ENCODE data around the gene TPRN. TPM values are rescaled to one million over a fixed set of nuclear protein-coding genes. Genes with fewer than 3 reads are reported as not detected.

Gene TPRN
- total RNA-seq, 1 donor from 2014 or later, result 20.7 TPM

DNA sequence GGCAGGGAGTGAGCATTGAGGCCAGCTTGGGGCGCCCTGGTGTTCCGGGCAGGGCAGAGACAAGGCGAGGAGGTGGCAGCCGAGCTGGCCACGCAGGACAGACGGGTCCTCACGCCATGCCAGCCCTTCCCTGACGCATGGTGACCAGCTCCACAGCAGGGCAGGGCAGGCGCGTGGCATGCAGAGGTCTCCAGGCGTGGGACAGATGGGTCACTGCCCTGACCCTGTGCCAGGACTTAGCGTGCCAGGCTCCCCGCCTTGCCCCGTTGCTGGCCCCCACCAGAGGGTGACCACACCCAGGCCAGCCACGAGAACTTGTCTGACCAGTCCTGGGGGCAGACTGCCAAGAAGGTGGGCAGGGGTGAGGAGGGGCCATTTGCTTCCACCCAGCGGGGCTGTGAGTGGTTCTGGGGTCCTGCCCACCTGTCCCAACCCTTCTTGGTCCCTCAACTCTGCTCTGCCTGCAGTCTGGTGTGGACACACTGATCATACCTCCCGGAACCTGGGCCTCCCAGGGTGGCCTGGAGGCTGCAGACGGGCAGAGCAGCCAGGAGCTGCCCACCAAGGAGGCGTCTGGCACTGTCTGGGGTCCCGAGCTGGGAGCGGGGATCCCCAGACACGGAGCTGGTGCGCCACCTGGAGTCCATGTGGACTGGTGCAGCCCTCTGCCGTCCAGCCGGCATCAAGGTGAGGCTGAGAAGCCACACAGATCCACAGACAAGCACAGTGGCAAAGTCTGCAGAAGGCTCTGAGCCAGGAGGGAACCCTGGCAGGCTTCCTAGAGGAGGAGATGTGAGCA, 26.7 kb upstream of the TPRN start, which contains the start of gene RNF224:
RNF224 (plus strand) TSS at position 449 of the 799 bp plus-strand sequence. CDS start 834 bp downstream, outside the sequence.
- Mint-ChIP-seq H3K27me3 (no peaks in the 10 kb centered on the region), H3K9me3 (ENCODE audit: low read depth) (no peaks in the 10 kb centered on the region), H3K36me3 (ENCODE audit: insufficient read depth) (no peaks in the 10 kb centered on the region), H3K4me3 (ENCODE audit: low read depth) (peak within 1 kb of the TSS; percentile 51), H3K4me1 (ENCODE audit: low read depth) (peaks cover 9% of the 10 kb centered on the region), H3K27ac (peak within 1 kb of the TSS; percentile 89)
- DNase-seq (ENCODE audit: low spot score, unreplicated experiment), result peak; percentile 80
- TF ChIP-seq, protein P1, sequence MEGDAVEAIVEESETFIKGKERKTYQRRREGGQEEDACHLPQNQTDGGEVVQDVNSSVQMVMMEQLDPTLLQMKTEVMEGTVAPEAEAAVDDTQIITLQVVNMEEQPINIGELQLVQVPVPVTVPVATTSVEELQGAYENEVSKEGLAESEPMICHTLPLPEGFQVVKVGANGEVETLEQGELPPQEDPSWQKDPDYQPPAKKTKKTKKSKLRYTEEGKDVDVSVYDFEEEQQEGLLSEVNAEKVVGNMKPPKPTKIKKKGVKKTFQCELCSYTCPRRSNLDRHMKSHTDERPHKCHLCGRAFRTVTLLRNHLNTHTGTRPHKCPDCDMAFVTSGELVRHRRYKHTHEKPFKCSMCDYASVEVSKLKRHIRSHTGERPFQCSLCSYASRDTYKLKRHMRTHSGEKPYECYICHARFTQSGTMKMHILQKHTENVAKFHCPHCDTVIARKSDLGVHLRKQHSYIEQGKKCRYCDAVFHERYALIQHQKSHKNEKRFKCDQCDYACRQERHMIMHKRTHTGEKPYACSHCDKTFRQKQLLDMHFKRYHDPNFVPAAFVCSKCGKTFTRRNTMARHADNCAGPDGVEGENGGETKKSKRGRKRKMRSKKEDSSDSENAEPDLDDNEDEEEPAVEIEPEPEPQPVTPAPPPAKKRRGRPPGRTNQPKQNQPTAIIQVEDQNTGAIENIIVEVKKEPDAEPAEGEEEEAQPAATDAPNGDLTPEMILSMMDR (IDR thresholded peaks at IDR 0.05; ENCODE audit: unreplicated experiment), result peak; percentile 87

DNA sequence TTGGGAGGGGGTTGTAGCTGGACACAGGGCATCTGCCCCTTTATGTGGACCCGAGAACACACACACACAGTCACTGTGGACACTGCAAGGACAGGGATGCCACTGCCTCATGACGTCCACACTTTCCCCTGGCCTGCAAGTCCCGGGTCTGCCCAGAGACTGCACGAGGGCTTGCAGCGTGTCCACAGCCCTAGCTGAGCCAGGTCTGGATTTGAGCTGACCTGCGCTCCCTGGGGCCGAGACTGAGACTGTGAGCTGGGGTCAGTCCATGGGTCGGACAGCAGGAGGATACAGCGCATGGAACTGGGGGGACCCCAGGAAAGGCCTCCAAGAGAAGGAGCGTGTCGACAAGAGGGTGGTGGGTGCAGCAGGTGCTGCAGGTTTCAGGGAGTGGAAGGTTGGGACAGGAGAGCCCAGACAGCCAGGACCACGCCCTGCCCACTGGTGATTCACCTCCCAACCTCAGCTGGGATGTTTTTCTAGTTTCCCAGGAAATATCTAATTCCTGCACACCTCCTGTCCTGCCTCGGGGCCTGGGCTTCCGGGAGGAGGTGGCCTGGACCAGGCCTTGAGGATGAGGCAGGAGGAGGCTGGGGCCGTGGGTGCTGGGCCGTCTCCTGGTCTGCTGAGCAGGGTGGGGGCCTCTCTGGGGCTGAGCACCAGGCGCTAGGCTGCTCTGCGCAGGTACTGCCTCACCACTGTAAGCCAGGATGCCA, 26.0 kb upstream of the TPRN start:
- peaks cover 9% of the 10 kb centered on the region for H3K4me1 Mint-ChIP-seq (ENCODE audit: low read depth)
- no peak overlapping the region for H3K4me3 Mint-ChIP-seq (ENCODE audit: low read depth)
- TF ChIP-seq, protein P1 (IDR thresholded peaks at IDR 0.05; ENCODE audit: unreplicated experiment), result no peak
- H3K27ac Mint-ChIP-seq, result no peak overlapping the region
- H3K36me3 Mint-ChIP-seq (ENCODE audit: insufficient read depth), result no peaks in the 10 kb centered on the region
- no peaks in the 10 kb centered on the region for H3K27me3 Mint-ChIP-seq
- no peak for DNase-seq (ENCODE audit: low spot score, unreplicated experiment)
- H3K9me3 Mint-ChIP-seq (ENCODE audit: low read depth), result no peaks in the 10 kb centered on the region

DNA sequence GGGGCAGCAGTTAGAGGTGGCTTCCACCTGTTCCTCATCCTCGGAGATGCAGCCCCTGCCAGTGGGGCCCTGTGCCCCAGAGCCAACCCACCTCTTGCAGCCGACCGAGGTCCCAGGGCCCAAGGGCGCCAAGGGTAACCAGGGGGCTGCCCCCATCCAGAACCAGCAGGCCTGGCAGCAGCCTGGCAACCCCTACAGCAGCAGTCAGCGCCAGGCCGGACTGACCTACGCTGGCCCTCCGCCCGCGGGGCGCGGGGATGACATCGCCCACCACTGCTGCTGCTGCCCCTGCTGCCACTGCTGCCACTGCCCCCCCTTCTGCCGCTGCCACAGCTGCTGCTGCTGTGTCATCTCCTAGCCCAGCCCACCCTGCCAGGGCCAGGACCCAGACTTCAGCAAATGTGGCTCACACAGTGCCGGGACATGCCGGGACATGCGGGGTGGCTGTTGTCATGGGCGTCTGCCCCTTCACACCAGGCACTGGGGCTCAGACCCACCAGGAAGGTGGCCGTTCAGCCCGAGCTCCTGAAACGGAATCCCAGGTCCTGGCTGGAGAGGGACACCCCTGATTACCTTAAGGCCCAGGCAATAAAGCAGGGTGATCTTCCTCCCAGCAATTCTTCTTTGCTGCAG, 25.3 kb upstream of the TPRN start:
- Mint-ChIP-seq H3K4me3 (ENCODE audit: low read depth) (no peak overlapping the region), H3K9me3 (ENCODE audit: low read depth) (no peaks in the 10 kb centered on the region), H3K36me3 (ENCODE audit: insufficient read depth) (no peaks in the 10 kb centered on the region), H3K4me1 (ENCODE audit: low read depth) (peaks cover 9% of the 10 kb centered on the region), H3K27me3 (no peaks in the 10 kb centered on the region), H3K27ac (no peak overlapping the region)
- TF ChIP-seq, protein P1 (IDR thresholded peaks at IDR 0.05; ENCODE audit: unreplicated experiment), result no peak
- no peak for DNase-seq (ENCODE audit: low spot score, unreplicated experiment)

DNA sequence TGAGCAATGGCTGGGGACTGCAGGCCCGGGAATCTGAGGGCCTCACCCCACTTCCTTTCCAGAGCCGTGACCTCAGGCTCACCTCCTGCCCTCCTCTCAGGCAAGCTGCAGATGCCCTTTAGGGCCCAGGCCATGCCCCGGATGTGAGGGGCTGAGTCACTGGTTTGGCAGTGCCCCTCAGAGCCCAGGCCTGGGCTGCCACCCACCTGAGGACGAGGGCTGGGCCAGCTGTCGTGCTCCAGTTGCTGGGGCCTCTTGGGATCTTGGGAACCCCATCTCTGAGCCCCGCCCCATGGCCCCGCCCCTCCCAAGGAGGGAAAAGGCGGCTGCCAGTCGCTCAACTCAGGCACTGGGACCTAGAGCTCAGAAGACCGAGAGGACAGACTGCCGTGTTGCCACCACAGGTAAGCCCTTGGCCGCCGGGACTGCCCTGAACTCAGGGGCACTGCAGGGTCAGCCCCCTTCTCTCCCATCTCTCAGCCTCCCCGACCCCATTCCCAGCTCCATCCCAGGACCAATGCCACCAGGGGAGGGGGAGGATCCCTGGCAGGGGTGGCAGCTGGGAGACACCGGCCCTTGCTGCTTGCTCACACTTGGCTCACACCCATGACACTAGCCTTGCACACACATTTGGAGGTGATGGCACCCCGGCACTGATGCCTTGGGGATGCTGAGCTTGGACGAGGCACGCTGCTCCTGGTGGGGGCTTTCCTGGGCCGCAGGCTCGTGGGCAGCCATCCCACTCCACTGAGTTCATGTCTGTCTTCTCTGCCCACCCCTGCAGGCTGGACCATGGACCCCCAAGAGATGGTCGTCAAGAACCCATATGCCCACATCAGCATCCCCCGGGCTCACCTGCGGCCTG, 24.5 kb upstream of the TPRN start, which contains the start of gene CYSRT1:
CYSRT1 (plus strand) TSS at position 345 of the 865 bp plus-strand sequence; CDS start at position 793, 448 bp downstream.
- TF ChIP-seq, protein P1 (IDR thresholded peaks at IDR 0.05; ENCODE audit: unreplicated experiment), result no peak
- no peaks in the 10 kb centered on the region for H3K36me3 Mint-ChIP-seq (ENCODE audit: insufficient read depth)
- H3K27me3 Mint-ChIP-seq, result no peaks in the 10 kb centered on the region

More for the DNA sequence above, 24.5 kb upstream of the TPRN start, which contains the start of gene CYSRT1:
- DNase-seq (ENCODE audit: low spot score, unreplicated experiment), result no peak
- Mint-ChIP-seq H3K4me3 (ENCODE audit: low read depth) (peak within 1 kb of the TSS; percentile 78), H3K27ac (peak within 1 kb of the TSS; percentile 69), H3K4me1 (ENCODE audit: low read depth) (peaks cover 9% of the 10 kb centered on the region), H3K9me3 (ENCODE audit: low read depth) (no peaks in the 10 kb centered on the region)

Data from progenitor cell of endocrine pancreas (in vitro differentiated cells).